ENCODE data around the gene PTPRH.

DNA sequence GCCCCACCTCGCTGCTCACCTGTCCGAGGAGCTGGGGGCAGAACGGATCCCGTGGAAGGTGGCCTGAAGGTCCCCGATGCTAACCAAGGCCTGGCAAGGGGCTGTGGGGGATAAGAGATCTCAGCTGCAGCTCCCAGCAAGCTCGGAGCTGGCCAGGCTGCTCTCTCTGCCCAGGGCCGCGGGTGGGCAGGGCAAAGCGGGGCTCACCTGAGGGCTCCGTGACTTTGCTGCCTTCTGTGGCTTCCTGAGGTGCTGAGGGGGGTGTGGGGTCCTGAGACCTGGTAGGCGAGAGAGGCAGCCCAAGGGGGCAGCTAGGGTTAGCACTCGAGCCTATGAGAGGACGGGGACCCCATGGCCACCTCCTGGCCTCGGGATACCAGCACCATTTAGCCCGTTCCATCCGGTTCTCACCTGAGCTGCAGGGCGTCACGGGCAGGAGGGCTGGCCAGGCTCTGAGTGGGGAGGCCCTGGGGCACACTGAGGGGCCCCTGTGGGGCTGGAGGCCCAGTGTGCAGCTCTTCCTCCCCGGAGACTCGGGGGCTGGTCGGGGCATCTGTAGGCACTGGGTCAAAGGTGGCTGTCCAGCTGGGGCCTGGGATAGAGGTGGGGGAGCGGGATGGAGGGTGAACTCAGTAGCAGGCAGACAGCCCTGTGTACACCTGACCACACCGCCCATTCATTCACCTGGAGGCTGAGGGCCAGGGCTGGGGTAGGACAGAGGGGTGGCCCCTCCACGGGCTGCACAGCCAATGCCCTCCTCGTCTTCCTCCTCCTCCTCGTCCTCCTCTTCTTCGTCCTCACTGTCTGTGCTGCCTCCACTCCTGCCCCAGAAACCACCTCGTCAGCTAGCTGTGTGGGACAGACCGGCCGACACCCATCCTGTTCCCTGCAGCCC lies 22.3 kb upstream of the PTPRH start:
- TF ChIP-seq, protein P1, sequence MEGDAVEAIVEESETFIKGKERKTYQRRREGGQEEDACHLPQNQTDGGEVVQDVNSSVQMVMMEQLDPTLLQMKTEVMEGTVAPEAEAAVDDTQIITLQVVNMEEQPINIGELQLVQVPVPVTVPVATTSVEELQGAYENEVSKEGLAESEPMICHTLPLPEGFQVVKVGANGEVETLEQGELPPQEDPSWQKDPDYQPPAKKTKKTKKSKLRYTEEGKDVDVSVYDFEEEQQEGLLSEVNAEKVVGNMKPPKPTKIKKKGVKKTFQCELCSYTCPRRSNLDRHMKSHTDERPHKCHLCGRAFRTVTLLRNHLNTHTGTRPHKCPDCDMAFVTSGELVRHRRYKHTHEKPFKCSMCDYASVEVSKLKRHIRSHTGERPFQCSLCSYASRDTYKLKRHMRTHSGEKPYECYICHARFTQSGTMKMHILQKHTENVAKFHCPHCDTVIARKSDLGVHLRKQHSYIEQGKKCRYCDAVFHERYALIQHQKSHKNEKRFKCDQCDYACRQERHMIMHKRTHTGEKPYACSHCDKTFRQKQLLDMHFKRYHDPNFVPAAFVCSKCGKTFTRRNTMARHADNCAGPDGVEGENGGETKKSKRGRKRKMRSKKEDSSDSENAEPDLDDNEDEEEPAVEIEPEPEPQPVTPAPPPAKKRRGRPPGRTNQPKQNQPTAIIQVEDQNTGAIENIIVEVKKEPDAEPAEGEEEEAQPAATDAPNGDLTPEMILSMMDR (optimal IDR thresholded peaks at IDR 0.05 in 1 of 3, IDR thresholded peaks at IDR 0.05 in 1 of 3, conservative IDR thresholded peaks at IDR 0.05 in 1 of 3; ENCODE audit: extremely low read depth in 1 of 3, insufficient read depth in 2 of 3, low read length in 3 of 3): no peak
- TF ChIP-seq EZH2 (IDR thresholded peaks at IDR 0.05; ENCODE audit: low read length): no peak
